Prostate gland (tissue), 2 donors: ENCODE measurements around the gene TBXA2R.

ENCODE experiments used
- CTCF ChIP-seq, 4 experiments: fragments of 200-600 bp in 2 of 4; fragments of 450-650 bp in 2 of 4; sonication (generic) in 2 of 4; IDR thresholded peaks; 1 replicate in 3 of 4; 2 replicates in 1 of 4; pipeline ENCODE4 v1.5.1; 2016 to 2019; ENCODE audit warnings: antibody characterized with exemption in 4 of 4, mild to moderate bottlenecking in 2 of 4, moderate library complexity in 2 of 4
- POLR2A ChIP-seq: fragments of 450-650 bp; IDR thresholded peaks from one replicate; pipeline ENCODE4 v1.6.1; 2016; ENCODE audit warnings: antibody characterized with exemption, mild to moderate bottlenecking

GRCh38 chr19:3547301-3547731 lies 59.4 kb downstream of the TBXA2R start:
- TF ChIP-seq CTCF (IDR thresholded peaks at IDR 0.05) (peak in 3 of 4 experiments; percentile 11 to 30 (median 15)), POLR2A (no peak)
